ENCODE results near the gene SLBP. TPM values are rescaled to one million over a fixed set of nuclear protein-coding genes. Genes with fewer than 3 reads are reported as not detected.

SLBP gene
- total RNA-seq, 1 donor from 2014 or later, result 60.2 TPM

- Mint-ChIP-seq H3K4me3 (no peak overlapping the region), H3K9me3 (no peaks in the 10 kb centered on the region), H3K4me1 (no peaks in the 10 kb centered on the region), H3K27ac (ENCODE audit: unreplicated experiment) (no peak overlapping the region), H3K27me3 (ENCODE audit: low read depth) (no peaks in the 10 kb centered on the region), H3K36me3 (ENCODE audit: low read depth) (no peaks in the 10 kb centered on the region)
- TF ChIP-seq CTCF (conservative IDR thresholded peaks at IDR 0.05), result no peak
- DNase-seq (ENCODE audit: low read depth, low spot score), result no peak
These were observed 35.5 kb upstream of the SLBP start for GRCh38 chr4:1747603-1747967.

DNA sequence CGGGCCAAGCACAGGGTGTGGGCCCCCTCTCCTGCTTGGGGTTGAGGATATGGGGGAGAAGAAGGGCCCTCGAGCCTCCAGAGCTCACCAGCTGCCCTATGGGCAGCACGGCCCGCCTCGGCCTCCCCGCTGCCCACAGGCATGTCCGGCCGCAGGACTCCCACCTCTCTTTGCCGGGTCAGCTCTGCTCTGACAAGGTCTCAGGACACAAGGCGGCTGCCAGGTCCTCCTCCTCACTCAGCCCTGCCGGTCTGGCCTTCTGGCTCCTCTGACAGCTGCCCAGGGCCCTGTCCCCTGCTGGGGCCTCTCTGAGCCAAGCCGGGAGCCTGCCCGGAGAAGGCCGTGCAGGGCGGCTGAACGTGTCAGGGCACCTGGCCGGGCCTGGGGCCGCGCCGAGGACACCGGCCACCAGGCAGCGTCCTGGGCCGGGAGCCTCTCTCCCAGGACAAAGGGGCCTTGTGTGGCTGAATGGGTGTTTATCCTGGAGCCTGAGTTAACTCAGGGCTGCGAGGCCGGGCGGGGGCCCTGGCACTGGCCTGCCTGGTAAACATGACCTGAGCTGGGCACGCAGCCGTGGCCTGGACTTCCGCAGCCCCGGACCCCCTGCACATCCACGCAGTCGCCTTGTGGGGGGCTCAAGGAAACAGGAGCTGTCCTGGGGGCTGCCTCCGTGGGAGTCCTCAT lies 34.9 kb upstream of the SLBP start:
- Mint-ChIP-seq H3K36me3 (ENCODE audit: low read depth) (no peaks in the 10 kb centered on the region), H3K27me3 (ENCODE audit: low read depth) (no peaks in the 10 kb centered on the region), H3K9me3 (no peaks in the 10 kb centered on the region), H3K4me1 (no peaks in the 10 kb centered on the region), H3K4me3 (no peak overlapping the region), H3K27ac (ENCODE audit: unreplicated experiment) (no peak overlapping the region)
- DNase-seq (ENCODE audit: low read depth, low spot score), result no peak
- no peak for TF ChIP-seq CTCF (conservative IDR thresholded peaks at IDR 0.05)

DNA sequence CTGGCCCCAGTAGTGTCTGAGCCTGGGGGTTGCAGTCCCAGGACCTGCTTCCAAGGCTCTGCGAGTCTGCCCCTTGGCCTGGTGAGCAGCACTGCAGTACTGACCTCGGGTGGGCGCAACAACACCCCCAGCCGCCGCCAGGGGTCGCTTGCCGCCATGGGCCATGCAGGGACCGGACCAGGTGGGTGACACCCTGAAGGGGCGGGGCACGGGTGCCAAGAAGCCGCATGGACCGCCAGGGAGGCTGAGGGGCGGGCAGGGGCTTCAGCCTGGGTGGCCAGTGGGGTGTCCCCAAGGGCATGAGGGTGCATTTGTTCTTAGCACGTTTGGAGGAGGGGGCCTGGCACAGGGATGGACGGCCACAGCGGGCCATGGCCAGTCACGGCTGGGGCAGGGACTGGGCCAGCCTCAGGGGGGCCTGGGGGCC lies 34.2 kb upstream of the SLBP start:
- no peaks in the 10 kb centered on the region for H3K27me3 Mint-ChIP-seq (ENCODE audit: low read depth)
- peak; percentile 97 for DNase-seq (ENCODE audit: low read depth, low spot score)
- peaks cover 3% of the 10 kb centered on the region for H3K36me3 Mint-ChIP-seq (ENCODE audit: low read depth)
- no peaks in the 10 kb centered on the region for H3K4me1 Mint-ChIP-seq
- peak; percentile 91 for TF ChIP-seq CTCF (conservative IDR thresholded peaks at IDR 0.05)
- no peaks in the 10 kb centered on the region for H3K9me3 Mint-ChIP-seq
- no peak overlapping the region for H3K4me3 Mint-ChIP-seq
- H3K27ac Mint-ChIP-seq (ENCODE audit: unreplicated experiment), result no peak overlapping the region

DNA sequence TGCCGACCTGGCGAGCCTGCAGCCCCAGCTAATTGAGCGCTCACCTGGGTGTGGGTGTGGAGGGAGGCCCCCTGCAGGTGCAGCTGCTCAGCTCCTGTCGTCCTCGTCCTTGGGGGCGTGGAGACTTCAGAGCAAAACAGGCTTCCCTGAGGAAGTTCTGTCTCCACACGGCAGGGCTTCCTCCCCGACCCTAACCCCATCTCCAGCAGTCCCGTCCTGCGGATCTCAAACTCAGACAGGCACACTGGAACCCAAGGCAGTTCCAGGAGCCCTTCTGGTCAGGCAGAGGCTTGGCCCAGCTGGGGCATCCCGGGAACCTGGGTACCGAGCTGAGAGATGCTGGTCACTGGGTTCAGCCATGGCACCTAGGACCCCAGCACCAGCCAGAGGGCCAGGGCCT lies 33.6 kb upstream of the SLBP start:
- no peak for DNase-seq (ENCODE audit: low read depth, low spot score)
- Mint-ChIP-seq H3K36me3 (ENCODE audit: low read depth) (peaks cover 3% of the 10 kb centered on the region), H3K4me1 (no peaks in the 10 kb centered on the region), H3K4me3 (no peak overlapping the region), H3K27ac (ENCODE audit: unreplicated experiment) (no peak overlapping the region), H3K27me3 (ENCODE audit: low read depth) (no peaks in the 10 kb centered on the region), H3K9me3 (no peaks in the 10 kb centered on the region)
- no peak for TF ChIP-seq CTCF (conservative IDR thresholded peaks at IDR 0.05)

DNA sequence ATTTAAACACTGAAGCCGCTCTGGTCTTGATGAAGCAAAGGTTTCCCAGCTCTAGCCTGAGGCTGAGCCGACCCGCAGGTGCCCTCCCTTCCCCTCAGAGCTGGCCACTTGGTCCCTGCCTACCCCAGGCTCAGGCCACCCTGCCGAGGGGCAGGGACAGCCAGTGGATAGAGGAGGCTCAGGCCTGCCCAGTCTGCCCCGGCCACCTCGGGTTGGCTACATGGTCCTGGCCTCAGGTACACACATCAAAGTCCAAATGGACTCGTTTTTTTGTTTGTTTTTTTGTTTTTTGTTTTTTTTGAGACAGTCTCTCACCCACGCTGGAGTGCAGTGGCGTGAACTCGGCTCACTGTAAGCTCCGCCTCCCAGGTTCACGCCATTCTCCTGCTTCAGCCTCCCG lies 33.0 kb upstream of the SLBP start:
- no peaks in the 10 kb centered on the region for H3K9me3 Mint-ChIP-seq
- H3K36me3 Mint-ChIP-seq (ENCODE audit: low read depth), result peaks cover 3% of the 10 kb centered on the region
- H3K27me3 Mint-ChIP-seq (ENCODE audit: low read depth), result no peaks in the 10 kb centered on the region
- no peak for DNase-seq (ENCODE audit: low read depth, low spot score)
- no peak overlapping the region for H3K27ac Mint-ChIP-seq (ENCODE audit: unreplicated experiment)
- TF ChIP-seq CTCF (conservative IDR thresholded peaks at IDR 0.05), result no peak
- no peaks in the 10 kb centered on the region for H3K4me1 Mint-ChIP-seq
- no peak overlapping the region for H3K4me3 Mint-ChIP-seq
